SIG-M5 treated with dmso at 0.1 percent for 504 hours (cell line): Measurements from ENCODE around the gene TRIM24.
"Not testable (repeated sequence)": the region's sequence is repeated elsewhere in the genome, so short reads cannot be mapped to it uniquely, and the experiment has no call there.

Experiments
- DNase-seq: peaks from one replicate; lab custom pipeline; 2025; ENCODE audit not compliant: unreplicated experiment; lab: John Stamatoyannopoulos, UW

TRIM24 gene

DNA sequence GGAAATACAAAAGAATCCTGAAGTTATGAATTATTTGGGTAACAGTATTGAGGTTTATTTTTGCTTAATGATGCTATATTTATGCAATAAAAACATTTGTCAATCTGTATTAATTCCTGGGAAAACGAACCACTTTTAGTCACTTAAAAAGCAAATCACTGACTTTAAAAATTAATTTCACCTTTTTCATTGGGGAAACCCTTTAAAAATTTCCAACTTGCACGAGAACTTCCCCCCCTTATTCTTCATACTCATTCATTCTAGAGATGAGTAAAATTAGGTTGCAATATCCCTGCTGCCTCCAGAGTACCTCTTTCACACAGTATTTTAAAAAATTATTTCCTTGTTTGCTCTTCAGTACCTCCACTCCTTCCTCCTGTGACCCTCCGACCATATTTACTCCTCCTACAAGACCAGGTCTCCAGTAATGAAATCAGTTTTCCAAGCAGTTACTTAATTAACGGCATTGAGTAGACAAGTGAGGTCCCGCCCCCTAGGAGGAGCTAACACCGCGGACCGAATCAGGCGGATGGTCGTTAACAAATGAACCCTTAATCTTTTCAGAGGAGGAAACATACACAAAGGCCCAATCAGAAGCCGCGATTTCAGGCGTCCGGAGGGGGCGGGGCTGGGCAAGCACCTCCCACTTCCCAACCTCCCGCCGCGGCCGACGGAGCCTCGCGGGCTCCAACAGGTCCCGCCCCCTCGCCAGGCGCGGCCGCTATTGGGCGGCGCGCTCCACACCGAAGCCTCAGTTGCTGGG, 465 bp upstream of the TRIM24 start:
- DNase-seq: peak; percentile 97

DNA sequence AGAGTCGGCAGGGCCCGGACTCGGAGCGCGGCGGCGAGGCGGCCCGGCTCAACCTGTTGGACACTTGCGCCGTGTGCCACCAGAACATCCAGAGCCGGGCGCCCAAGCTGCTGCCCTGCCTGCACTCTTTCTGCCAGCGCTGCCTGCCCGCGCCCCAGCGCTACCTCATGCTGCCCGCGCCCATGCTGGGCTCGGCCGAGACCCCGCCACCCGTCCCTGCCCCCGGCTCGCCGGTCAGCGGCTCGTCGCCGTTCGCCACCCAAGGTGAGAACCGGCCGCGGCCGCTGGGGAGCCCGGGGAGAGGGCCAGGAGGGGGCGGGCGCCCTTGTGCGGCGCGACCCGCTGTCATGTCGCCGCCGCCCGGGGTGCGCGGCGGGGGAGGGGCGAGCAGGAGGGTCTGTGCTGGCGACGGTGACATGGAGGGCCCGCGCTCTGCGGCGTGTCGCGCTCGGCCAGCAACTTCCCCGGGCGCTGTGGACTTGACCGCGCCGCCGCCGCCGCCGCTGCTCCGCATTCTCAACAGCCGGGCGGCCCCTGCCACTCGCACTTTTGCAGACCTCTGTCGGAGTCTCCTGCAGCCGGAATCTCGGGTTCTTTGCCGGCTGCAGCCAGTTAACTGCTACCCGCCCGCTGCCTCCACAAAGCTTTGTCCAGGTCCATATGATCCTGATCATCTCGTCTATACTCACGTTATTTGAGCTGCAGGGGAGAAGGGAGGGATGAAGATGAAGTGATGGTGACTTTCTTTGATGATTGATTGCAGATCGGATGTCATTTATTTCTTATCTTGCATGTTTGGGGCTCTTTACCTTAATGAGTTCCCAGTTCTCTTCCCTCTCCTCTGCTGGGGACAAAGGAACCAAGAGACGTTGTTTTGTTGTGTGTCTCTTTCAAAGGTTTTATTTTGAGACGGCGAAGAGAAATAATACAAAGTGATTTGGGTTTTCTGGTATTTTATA, 869 bp downstream of the TRIM24 start:
- peak; percentile 55 for DNase-seq

DNA sequence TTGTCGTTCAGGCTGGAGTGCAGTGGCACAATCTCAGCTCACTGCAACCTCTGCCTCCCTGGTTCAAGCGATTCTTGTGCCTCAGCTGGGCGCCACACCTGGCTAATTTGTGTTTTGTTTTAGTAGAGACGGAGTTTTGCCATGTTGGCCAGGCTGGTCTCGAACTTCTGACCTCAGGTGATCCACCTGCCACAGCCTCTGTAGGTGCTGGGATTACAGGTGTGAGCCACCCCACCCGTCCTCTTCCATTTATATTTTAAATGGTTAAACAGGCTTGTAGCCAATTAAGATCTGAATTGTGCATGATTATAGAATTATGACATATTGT, 3.2 kb downstream of the TRIM24 start:
- not testable (repeated sequence) for DNase-seq

DNA sequence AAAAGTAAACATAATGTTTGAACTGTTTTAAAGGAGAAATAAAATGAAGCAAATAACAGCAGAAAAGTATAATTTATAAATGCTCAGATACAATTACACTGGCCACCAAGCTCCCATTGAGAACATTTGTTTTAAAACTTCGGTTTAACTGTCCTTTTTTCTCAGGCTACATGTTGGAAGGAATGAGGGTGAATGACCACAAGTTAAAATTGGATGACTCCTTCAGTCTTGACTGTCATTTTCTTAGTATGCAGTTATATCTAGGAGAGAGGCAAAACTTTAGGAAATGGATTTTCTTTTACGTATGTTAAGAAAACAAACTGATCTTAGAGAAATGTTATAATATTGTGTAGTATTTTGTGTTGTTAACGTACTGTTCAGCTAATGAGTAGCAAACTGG, 5.0 kb downstream of the TRIM24 start:
- no peak for DNase-seq

DNA sequence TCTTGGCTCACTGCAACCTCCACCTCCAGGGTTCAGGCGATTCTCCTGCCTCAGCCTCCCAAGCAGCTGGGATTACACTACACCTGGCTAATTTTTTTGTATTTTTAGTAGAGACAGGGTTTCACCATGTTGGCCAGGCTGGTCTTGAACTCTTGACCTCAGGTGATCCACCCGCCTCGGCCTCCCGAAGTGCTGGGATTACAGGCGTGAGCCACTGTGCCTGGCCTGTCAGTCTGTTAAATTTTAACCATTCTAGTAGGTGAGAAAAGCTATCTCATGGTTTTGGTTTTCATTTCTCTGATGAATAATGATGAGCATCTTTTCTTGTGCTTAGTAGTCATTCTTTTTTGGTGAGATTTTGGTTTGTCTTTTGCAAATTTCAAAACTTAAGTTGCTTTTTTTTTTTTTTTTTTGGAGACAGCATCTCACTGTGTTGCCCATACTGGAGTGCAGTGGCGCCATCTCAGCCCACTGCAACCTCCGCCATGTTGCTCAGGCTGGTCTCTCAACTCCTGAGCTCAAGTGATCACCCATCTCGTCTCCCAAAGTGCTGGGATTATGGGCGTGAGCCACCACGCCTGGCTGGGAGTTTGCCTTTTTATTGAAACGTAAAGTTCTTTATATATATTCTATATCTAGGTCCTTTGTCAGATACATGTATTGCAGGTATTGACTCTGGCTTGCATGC, 6.2 kb downstream of the TRIM24 start:
- not testable (repeated sequence) for DNase-seq

DNA sequence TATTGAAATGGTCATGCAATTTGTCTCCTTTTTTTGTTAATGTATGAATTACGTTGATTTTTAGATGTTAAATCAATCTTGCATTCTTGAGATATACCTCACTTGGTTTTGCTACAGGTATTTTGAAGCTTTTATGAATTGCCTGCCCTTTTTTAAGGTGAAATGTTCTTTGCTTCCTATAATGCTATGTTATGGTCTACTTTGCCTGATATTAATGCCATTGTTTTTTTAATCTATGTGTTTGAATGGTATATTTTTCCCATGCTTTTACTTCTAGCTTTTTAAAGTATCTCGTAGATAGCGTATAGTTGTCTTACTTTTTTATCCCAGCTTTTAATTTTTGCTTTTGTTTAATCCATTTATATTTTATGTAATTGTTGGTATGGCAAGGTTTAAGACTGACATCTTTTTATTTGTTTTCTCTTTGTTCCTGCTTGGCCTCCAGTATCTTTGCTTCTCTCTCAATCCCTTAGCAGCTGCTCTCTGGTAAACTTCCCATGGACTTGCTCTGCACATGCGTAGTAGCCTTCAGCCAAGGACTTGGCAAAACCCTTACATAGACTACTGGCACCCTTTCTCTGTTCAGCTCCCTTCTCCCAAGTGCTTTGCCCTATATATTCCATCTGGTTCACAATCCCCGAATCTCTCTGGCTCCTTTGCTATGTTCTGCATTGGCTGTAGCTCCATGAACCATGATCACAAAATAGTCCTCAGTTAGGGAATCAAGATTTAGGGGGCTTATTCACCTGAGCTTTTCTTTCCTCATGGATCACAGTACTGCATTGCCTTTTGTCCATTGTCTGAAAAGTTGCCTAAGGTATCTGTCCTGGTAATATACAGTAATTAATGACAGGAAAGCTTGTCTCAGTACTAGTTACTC, 8.4 kb downstream of the TRIM24 start:
- DNase-seq: no peak

DNA sequence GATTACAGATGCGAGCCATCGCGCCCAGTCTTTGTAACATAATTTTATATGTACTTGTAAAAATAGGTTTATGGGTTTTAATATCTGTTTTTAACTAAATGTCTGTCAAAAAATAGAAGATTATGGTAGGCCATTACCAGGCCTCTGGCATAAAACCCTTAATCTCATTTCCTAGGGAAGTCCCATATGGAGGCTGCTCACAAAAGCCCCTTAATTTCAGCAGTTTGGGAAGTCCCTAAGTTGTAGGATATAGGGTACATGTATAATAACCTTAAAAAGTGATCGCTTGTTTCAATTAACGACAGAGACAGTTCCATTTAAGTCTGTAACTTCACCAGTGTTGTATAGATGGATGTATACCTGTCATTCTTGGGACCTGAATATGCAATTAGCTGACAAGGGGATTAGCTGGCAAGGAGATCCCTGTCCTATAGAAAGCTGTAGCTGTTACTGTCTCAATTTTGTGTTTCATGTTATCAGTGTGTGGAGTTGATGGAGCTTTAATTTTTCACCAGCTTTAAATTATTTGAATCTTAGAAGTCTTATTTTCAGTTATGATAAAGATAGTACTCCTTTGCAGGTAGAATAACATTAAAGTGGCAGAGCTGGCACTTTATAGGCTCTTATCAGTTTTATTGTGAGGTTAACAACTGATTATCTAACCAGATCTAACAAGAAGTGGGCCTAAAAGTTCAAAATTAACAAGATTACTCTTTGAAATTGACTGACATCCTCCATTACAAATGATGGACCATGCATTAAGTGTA, 10.5 kb downstream of the TRIM24 start:
- DNase-seq: no peak

DNA sequence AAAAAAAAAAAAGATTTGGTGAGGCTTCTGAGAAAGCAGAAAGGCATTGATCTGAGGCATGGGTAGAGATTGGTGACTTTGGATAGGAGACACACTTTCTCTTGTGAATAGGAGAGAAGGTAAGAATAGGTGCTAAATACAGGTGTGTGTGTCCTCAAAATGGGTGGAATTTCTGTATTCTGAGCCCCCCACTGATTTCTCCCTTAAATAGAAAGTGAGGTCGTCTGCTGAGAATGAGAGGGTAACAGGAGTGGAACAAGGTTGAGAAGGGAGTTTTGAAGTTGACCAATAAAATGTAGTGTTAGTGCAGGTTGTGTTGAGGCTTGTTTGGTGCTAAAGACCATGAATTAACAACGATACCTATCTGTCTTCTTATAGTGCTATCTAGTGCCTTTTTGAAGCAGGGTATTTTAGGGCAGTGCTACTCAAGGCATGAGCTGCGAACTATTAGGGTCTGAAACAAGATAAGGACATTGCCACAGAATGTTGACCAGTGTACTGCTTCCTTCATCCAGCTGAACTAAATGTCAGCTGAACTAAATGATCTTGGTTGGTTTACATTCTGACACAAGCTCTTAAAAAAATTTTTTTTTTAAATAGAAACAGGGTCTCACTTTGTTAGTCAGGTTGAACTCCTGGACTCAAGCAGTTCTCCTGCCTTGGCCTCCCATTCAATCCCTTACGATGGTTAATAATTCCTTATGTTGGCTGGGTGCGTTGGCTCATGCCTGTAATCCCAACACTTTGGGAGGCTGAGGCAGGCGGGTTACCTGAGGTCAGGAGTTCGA, 12.4 kb downstream of the TRIM24 start:
- DNase-seq: no peak

DNA sequence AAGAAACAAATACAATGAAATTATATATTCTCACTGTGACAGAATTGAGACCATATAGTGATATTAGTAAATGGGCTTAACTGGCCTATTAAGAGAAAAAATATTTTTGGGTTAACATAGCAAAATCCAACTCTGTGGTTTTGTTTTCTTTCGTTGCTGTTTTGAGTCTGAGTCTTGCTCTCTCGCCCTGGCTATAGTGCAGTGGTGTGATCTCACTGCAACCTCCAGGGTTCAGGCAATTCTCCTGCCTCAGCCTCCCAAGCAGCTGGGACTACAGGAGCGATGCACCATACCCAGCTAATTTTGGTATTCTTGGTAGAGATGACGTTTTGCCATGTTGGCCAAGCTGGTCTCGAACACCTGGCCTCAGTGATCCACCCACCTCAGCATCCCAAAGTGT, 15.3 kb downstream of the TRIM24 start:
- no peak for DNase-seq

DNA sequence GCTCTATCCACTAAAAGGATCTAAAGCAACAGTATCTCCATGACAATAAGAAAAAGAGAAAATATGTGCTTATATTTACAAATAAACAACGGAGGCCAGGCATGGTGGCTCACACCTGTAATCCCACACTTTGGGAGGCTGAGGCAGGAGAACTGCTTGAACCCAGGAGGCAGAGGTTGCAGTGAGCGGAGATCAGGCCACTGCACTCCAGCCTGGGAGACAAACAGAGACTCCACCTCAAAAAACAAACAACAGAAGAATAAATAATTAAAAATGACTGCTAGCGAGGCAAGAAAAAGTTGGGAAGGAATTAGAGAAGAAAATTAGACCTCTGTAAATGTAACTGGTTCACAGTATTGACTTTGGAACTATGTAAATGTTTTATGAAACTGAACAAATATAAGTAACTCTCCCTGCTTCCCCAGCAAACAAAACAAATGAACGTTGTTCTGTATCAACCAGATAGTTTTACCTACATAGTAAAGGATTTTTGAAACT, 17.1 kb downstream of the TRIM24 start:
- no peak for DNase-seq

DNA sequence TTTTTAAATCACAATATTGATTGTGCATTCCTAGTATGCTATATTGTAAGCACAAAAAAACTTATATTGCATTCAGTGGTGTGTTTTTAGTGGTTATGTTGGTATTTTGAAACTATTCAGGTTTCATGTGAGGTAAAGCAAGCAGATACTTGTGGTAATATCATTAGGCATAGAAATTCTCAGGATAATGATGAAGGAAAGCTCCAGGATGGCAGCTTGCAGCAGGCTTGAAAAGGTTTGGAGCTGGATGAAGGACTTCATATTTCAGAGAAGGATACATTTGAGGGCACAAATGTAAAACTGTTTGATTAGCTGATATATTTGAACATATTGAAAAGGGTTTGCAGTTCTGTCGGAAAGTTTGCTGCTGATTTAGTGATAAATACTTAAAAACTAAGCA, 17.5 kb downstream of the TRIM24 start:
- DNase-seq: no peak

DNA sequence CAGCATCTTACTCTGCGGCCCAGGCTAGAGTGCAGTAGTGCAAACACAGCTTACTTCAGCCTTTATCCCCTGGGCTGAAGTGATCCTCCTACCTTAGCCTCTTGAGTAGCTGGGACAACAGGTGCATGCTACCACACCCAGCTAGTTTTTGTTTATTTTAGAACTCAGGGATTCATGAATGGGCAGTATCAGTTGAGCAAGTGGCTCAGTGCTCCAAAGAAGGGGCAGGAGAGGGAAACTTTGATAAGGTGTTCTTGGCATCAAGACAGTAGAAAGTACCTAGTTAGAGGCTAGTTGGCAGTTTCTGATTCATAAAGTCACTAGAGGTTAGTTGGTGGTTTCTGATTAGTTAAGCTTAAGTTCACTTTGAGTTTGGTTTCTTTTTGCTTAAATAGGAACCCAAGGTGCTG, 18.4 kb downstream of the TRIM24 start:
- DNase-seq: no peak

DNA sequence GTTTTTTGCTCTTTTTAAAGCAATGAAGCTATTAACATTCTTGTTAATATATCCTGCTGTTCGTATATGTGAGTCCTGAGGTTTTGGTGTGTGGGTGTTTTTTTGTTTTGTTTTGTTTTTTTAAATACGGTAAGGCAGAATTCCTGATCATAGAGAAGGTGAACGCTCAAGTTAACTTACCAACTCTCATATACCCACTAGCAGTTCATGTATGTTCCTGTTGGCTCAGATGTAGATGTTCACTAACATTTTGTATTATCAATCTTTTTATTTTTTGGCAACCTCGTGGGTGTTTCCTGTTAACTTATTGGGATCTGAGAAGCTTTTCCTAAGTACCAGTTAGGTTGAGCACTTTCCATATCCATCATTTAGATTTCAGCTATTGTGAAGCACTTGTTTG, 20.5 kb downstream of the TRIM24 start:
- DNase-seq: no peak

DNA sequence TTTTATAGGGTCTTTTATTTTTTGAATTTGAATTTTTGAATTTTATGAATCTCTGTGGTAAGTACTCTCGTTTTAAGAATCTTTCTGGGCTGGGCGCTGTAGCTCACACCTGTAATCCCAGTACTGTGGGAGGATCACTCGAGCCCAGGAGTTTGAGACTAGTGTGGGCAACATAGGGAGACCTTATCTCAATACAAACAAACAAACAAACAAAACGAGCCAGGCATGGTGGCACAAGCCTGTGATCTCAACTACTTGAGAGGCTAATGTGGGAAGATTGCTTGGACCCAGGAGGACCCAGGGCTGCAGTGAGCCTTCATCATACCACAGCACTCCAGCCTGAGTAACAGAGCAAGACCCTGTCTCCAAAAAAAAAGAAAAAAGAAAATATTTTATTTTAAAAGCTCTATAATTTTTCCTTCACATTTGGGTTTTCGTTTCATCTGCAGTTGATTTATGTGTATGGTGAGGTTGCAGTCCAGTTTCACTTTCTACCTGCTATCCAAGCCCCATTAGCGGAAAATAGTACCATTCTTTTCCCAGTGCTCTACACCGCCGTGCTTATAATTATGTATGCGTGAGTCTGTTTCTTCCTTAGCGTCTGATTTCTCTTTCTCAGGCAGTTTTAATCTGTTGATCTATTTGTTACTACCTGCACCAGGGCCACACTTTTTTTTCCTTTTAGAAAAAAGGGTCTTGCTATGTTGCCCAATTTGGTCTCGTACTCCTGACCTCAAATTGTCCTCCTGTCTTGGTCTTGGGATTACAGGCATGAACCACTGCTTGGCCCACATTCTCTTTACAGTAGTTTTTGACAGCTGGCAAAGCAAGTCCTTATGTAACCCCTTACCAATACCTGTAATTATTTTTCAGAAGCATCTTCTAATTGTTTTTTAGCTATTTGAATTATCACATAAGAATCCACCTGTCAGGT, 21.7 kb downstream of the TRIM24 start:
- DNase-seq: no peak

DNA sequence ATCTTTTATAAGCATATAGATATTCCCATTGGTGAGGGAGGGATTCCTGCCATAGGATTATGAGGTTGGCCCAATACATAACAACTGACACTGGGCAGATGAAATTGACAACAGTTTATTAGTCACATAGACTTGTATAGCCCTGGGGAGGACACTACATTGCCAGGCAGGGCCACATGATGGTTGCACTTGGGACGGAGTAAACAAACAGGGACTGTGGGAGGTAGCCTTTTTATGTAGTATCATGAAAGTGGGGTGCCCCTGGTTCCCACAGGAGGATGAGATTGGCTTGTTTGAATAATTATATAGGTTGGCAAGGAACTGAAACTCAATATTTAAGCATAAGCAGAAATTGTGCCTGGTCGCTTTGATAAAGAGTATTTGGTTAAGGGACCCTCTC, 23.5 kb downstream of the TRIM24 start:
- DNase-seq: no peak

DNA sequence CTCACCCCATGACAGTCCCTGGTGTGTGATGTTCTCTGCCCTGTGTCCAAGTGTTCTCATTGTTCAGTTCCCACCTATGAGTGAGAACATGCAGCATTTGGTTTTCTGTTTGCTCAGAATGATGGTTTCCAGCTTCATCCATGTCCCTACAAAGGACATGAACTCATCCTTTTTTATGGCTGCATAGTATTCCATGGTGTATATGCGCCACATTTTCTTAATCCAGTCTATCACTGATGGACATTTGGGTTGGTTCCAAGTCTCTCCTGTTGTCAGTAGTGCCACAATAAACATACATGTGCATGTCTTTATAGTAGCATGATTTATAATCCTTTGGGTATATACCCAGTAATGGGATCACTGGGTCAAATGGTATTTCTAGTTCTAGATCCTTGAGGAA, 25.4 kb downstream of the TRIM24 start:
- DNase-seq: not testable (repeated sequence)

DNA sequence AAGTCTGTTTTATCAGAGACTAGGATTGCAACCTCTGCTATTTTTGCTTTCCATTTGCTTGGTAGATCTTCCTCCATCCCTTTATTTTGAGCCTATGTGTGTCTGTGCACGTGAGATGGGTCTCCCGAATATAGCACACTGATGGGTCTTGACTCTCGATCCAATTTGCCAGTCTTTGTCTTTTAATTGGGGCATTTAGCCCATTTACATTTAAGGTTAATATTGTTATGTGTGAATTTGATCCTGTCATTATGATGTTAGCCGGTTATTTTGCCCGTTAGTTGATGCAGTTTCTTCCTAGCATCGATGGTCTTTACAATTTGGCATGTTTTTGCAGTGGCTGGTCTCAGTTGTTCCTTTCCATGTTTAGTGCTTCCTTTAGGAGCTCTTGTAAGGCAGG, 29.1 kb downstream of the TRIM24 start:
- DNase-seq: not testable (repeated sequence)
